ENCODE data around the gene STK33. TPM values are rescaled to one million over a fixed set of nuclear protein-coding genes. Genes with fewer than 3 reads are reported as not detected.

Gene STK33
- total RNA-seq, 1 donor from 2014 or later = 0.53 TPM

DNA sequence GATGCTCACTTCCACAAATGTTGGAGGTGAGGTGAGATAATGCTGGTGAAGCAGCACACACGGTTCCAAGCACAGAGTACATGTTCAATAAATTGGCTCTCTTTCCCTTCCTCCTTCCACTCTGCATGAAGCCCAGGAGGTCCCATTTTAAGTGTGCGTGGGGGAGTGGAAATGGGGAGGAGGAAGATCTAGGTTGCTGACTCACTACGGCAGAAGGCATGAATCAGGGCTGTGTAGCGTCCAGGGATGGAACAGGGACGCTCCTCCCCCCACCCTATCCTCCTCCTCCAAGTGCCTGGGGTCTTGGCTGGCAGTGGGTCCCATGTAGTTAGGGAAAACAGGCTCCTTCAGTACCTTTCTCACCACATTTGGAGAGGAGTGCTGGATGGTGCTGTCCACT lies 44.3 kb upstream of the STK33 start:
- peaks cover 9% of the 10 kb centered on the region for H3K36me3 ChIP-seq (ENCODE audit: control insufficient read depth, insufficient read depth, low read length)

DNA sequence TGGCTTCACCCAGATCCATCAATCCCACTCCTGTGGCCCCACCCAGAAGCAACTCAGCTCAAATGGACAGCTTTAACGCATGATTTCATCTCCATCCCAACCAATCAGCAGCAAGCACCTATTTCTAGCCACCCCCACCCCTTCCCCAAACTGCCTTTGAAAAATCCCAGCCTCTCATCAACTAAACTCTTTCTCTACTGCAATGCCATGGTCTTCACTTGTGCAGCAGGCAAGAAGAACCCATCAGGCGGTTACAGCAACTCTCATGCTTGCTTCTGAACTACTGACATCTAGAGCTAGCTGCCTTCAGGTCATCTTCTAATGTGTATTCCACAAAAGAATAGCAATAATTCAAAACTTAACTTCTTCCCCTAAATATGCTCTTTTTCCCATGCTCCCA lies 42.1 kb upstream of the STK33 start:
- Histone ChIP-seq H3K36me3 (ENCODE audit: control insufficient read depth, insufficient read depth, low read length) (peaks cover 7% of the 10 kb centered on the region), H3K4me3 (ENCODE audit: low read depth, low read length) (no peak overlapping the region), H3K27me3 (ENCODE audit: control insufficient read depth, insufficient read depth, low read length) (no peaks in the 10 kb centered on the region)
- no peak for DNase-seq (ENCODE audit: low read depth)
- no peak for TF ChIP-seq CTCF (IDR thresholded peaks at IDR 0.05; ENCODE audit: insufficient read depth, low read length, severe bottlenecking)
- FAIRE-seq = no peak

More for the DNA sequence above, 44.3 kb upstream of the STK33 start:
- no peak for DNase-seq (ENCODE audit: low read depth)
- no peak overlapping the region for H3K4me3 ChIP-seq (ENCODE audit: low read depth, low read length)
- FAIRE-seq = no peak
- H3K27me3 ChIP-seq (ENCODE audit: control insufficient read depth, insufficient read depth, low read length) = no peaks in the 10 kb centered on the region
- no peak for TF ChIP-seq CTCF (IDR thresholded peaks at IDR 0.05; ENCODE audit: insufficient read depth, low read length, severe bottlenecking)

GRCh38 chr11:8634498-8634897 lies 40.5 kb upstream of the STK33 start:
- FAIRE-seq (no peak), DNase-seq (ENCODE audit: low read depth) (no peak)
- Histone ChIP-seq H3K27me3 (ENCODE audit: control insufficient read depth, insufficient read depth, low read length) (no peaks in the 10 kb centered on the region), H3K4me3 (ENCODE audit: low read depth, low read length) (no peak overlapping the region), H3K36me3 (ENCODE audit: control insufficient read depth, insufficient read depth, low read length) (peaks cover 5% of the 10 kb centered on the region)
- TF ChIP-seq CTCF (IDR thresholded peaks at IDR 0.05; ENCODE audit: insufficient read depth, low read length, severe bottlenecking) = no peak

GRCh38 chr11:8631395-8632118 lies 37.5 kb upstream of the STK33 start:
- no peaks in the 10 kb centered on the region for H3K36me3 ChIP-seq (ENCODE audit: control insufficient read depth, insufficient read depth, low read length)
- DNase-seq (ENCODE audit: low read depth) (peak; percentile 60), FAIRE-seq (no peak)
- no peak overlapping the region for H3K4me3 ChIP-seq (ENCODE audit: low read depth, low read length)
- TF ChIP-seq CTCF (IDR thresholded peaks at IDR 0.05; ENCODE audit: insufficient read depth, low read length, severe bottlenecking) = no peak
- H3K27me3 ChIP-seq (ENCODE audit: control insufficient read depth, insufficient read depth, low read length) = no peaks in the 10 kb centered on the region

- peaks cover 11% of the 10 kb centered on the region for H3K36me3 ChIP-seq (ENCODE audit: control insufficient read depth, insufficient read depth, low read length)
- DNase-seq (ENCODE audit: low read depth) = no peak
- no peaks in the 10 kb centered on the region for H3K27me3 ChIP-seq (ENCODE audit: control insufficient read depth, insufficient read depth, low read length)
- peak; percentile 43 for FAIRE-seq
- no peak overlapping the region for H3K4me3 ChIP-seq (ENCODE audit: low read depth, low read length)
- TF ChIP-seq CTCF (IDR thresholded peaks at IDR 0.05; ENCODE audit: insufficient read depth, low read length, severe bottlenecking) = no peak
Measured at GRCh38 chr11:8624698-8625097, 30.7 kb upstream of the STK33 start.

DNA sequence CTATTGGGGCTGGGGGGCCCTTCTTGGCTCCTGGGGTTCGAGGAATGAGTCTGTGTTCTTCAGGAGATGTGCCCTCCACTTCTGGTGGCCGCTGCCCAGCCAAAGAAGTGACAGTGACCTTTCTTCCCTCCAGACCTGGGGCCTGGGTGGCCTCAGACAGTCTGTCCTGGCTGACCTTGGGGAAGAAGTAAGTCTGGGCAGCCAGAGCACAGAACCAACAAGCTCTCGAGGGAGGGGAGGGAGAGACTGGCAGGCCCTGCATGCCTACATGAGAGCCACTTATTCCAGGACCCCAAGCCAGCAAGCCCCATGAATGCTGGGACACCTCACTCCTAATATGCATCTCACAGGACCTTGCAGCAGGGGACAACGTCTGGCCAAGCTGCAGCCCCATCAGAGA lies 27.1 kb upstream of the STK33 start:
- FAIRE-seq = no peak
- H3K4me3 ChIP-seq (ENCODE audit: low read depth, low read length) = no peak overlapping the region
- H3K36me3 ChIP-seq (ENCODE audit: control insufficient read depth, insufficient read depth, low read length) = peaks cover 12% of the 10 kb centered on the region

More for the DNA sequence above, 27.1 kb upstream of the STK33 start:
- no peaks in the 10 kb centered on the region for H3K27me3 ChIP-seq (ENCODE audit: control insufficient read depth, insufficient read depth, low read length)
- no peak for TF ChIP-seq CTCF (IDR thresholded peaks at IDR 0.05; ENCODE audit: insufficient read depth, low read length, severe bottlenecking)
- DNase-seq (ENCODE audit: low read depth) = no peak
